K562 (cell line): ENCODE results near the gene TMTC2. TPM values are rescaled to one million over a fixed set of nuclear protein-coding genes. Genes with fewer than 3 reads are reported as not detected.
A peak's percentile ranks its signal among the peaks of the same experiment; 100 is the strongest.

Experiments used
- CBX2 ChIP-seq: fragments of 200-600 bp; sonication (generic); IDR thresholded peaks from one replicate; pipeline ENCODE4 v1.6.1; 2012; ENCODE audit warnings: mild to moderate bottlenecking, low read length, inconsistent platforms; ENCODE audit not compliant: insufficient read depth, poor library complexity, severe bottlenecking
- CHD1 ChIP-seq: fragments of 200-600 bp; sonication (generic); IDR thresholded peaks from one replicate; pipeline ENCODE4 v1.6.1; 2012; ENCODE audit warnings: mild to moderate bottlenecking, moderate library complexity, low read length, inconsistent platforms
- CHD2 ChIP-seq: IDR thresholded peaks from 2 replicates; pipeline ENCODE4 v1.6.1; 2011; ENCODE audit warnings: low read depth, low read length
- DIDO1 ChIP-seq: fragments of 450-650 bp; IDR thresholded peaks from 2 replicates; pipeline ENCODE4 v1.6.1; 2016; ENCODE audit warnings: low read depth, missing biosample characterization, missing genetic modification characterization
- DMBX1 ChIP-seq: fragments of 250-450 bp; sonication (Bioruptor Pico); IDR thresholded peaks from 2 replicates; pipeline ENCODE4 v1.8.0; 2022; ENCODE audit warnings: inconsistent platforms, mild to moderate bottlenecking, moderate library complexity, borderline replicate concordance
- ELF4 ChIP-seq: fragments of 450-650 bp; formaldehyde crosslinking; IDR thresholded peaks from 2 replicates; pipeline ENCODE4 v1.4.0; 2022; ENCODE audit warnings: missing genetic modification characterization
- FOXM1 ChIP-seq, 2 experiments: fragments of 450-650 bp in 1 of 2; sonication (generic) in 1 of 2; formaldehyde crosslinking in 1 of 2; IDR thresholded peaks; 2 replicates each; pipeline versions ENCODE4 v1.6.1 to v1.9.0; 2017 to 2022; ENCODE audit warnings: low read depth in 2 of 2, mild to moderate bottlenecking in 2 of 2, missing genetic modification reagents in 1 of 2, moderate library complexity in 1 of 2
- NCOR1 ChIP-seq: fragments of 450-650 bp; IDR thresholded peaks from 2 replicates; pipeline ENCODE4 v1.6.1; 2016; ENCODE audit warnings: mild to moderate bottlenecking, moderate library complexity
- NR1H2 ChIP-seq: sonication (generic); formaldehyde crosslinking; IDR thresholded peaks from 2 replicates; pipeline ENCODE4 v1.4.0; 2020; ENCODE audit warnings: mild to moderate bottlenecking, missing genetic modification reagents
- RAD21 ChIP-seq, 2 experiments: fragments of 250-450 bp in 1 of 2; fragments of 450-650 bp in 1 of 2; sonication (Bioruptor Pico) in 1 of 2; formaldehyde crosslinking in 1 of 2; IDR thresholded peaks in 1 of 2; conservative IDR thresholded peaks in 1 of 2; 2 replicates each; pipeline versions ENCODE4 v1.4.0 to v1.8.0; 2020 to 2022; ENCODE audit warnings: mild to moderate bottlenecking in 2 of 2, moderate library complexity in 1 of 2
- TAL1 ChIP-seq: fragments of 450-650 bp; IDR thresholded peaks from 2 replicates; pipeline ENCODE4 v1.6.1; 2016; ENCODE audit warnings: mild to moderate bottlenecking
- TCF15 ChIP-seq: fragments of 250-450 bp; sonication (Bioruptor Pico); IDR thresholded peaks from 2 replicates; pipeline ENCODE4 v1.8.0; 2022; ENCODE audit warnings: moderate library complexity, mild to moderate bottlenecking, inconsistent platforms
- TCF7 ChIP-seq: sonication (generic); IDR thresholded peaks from 2 replicates; pipeline ENCODE4 v1.6.1; 2016; ENCODE audit warnings: antibody characterized with exemption, borderline replicate concordance
- TRIM24 ChIP-seq, 2 experiments: fragments of 450-650 bp; IDR thresholded peaks; 2 replicates each; pipeline ENCODE4 v1.6.1; 2016
- XRCC4 ChIP-seq: IDR thresholded peaks from one replicate; pipeline ENCODE4 v1.6.1; 2011; ENCODE audit not compliant: insufficient read depth, insufficient read length; ENCODE audit errors: extremely low read depth
- ZBTB49 ChIP-seq: sonication (generic); formaldehyde crosslinking; IDR thresholded peaks from 2 replicates; pipeline ENCODE4 v1.8.0; 2022; ENCODE audit warnings: missing genetic modification reagents, mild to moderate bottlenecking, borderline replicate concordance
- ZNF146 ChIP-seq: IDR thresholded peaks from one replicate; pipeline ENCODE4 v1.6.1; 2018; ENCODE audit warnings: missing compliant biosample characterization; ENCODE audit not compliant: unreplicated experiment
- ZNF217 ChIP-seq: sonication (generic); formaldehyde crosslinking; IDR thresholded peaks from 2 replicates; pipeline ENCODE4 v1.8.0; 2022; ENCODE audit warnings: mild to moderate bottlenecking, missing genetic modification reagents
- ZNF57 ChIP-seq: fragments of 450-650 bp; formaldehyde crosslinking; IDR thresholded peaks from 2 replicates; pipeline ENCODE4 v1.4.0; 2020; ENCODE audit warnings: mild to moderate bottlenecking, moderate library complexity
- ZNF766 ChIP-seq: fragments of 200-800 bp; sonication (Bioruptor generic); conservative IDR thresholded peaks from 2 replicates; pipeline ENCODE4 v1.6.1; 2016; ENCODE audit warnings: missing genetic modification characterization, missing compliant biosample characterization
- polyA plus RNA-seq, 8 experiments: library from polyadenylated mRNA; depleted of rRNA in 4 of 8; stranded (reverse) in 5 of 8; unstranded in 3 of 8; fragments of >200 nt; fragmentation: Nextera tagmentation in 2 of 8; fragmentation: Illumina TruSeq in 1 of 8; extraction: Ambion mirVana in 2 of 8; extraction: Trizol in 1 of 8; gene quantifications; 2 replicates each; pipeline versions ENCODE4 v1.2.1 to v1.2.3, GENCODE V29; 2011 to 2014; ENCODE audit warnings: inconsistent platforms in 1 of 8, missing spikeins in 1 of 8
- total RNA-seq, 7 experiments: library from RNA; depleted of rRNA in 6 of 7; stranded (reverse); fragments of >200 nt in 6 of 7; fragmentation: Illumina TruSeq in 2 of 7; extraction: Trizol in 2 of 7; gene quantifications; 2 replicates each; pipeline versions ENCODE4 v1.2.1 to v1.2.3, GENCODE V29; 2011 to 2021; ENCODE audit warnings: low replicate concordance in 1 of 7
- TF ChIP-seq, protein P1 (sequence below): fragments of 450-650 bp; IDR thresholded peaks from 2 replicates; pipeline ENCODE4 v1.7.0; 2016; ENCODE audit warnings: borderline replicate concordance
- TF ChIP-seq, protein P2 (sequence below): sonication (generic); formaldehyde crosslinking; IDR thresholded peaks from 2 replicates; pipeline ENCODE4 v1.8.0; 2022; ENCODE audit warnings: mild to moderate bottlenecking, missing genetic modification reagents

The TMTC2 gene
- total and polyA plus RNA-seq, 9 of the 15 experiments (the other 6 are each of a cell fraction or from before 2014, with no cell fraction given): 0.29 to 1.1 (median 0.55) TPM

DNA sequence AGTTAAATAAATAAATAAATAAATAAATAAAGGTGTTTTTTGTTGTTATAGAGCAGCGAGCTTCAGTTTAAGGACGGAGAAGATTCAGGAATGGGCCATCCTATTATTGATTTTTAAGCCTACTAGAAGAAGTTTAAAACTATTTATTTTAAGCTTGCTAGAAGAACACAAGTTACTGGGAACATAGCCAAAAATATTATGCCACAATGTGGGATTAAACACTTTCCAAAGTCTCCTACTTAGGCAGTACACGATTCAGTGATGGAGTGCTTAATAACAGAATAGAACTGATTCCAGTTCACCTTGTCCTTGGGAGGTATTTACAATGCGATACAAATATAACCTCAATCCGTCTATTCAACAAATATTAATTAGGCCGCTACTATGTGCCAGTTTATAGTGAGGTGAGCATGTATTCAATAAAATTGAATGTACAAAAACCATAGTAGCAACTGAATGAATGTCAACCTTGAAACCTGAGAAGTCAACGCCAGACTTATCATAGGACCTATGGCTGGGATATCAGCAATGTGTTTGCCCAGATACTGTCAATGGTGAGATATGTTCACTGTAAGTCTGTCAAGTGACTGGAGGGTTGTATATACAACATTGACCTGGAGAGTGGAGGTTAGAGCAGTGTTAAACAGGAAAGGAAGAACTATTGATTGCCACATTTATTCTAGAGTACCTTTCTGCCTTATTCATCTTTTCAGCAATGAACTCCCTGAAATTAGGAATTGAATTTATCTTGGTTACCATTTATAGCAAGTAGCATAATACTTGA, 486.4 kb downstream of the TMTC2 start (continued):
- TF ChIP-seq ZBTB49: no peak
- peak in 1 of 2 experiments; percentile 18; a peak in 1 of 4 replicates for TF ChIP-seq RAD21 (CRISPR knock-in tag; conservative IDR thresholded peaks at IDR 0.05 in 1 of 2, IDR thresholded peaks at IDR 0.05 in 1 of 2)
- TF ChIP-seq, protein P1, sequence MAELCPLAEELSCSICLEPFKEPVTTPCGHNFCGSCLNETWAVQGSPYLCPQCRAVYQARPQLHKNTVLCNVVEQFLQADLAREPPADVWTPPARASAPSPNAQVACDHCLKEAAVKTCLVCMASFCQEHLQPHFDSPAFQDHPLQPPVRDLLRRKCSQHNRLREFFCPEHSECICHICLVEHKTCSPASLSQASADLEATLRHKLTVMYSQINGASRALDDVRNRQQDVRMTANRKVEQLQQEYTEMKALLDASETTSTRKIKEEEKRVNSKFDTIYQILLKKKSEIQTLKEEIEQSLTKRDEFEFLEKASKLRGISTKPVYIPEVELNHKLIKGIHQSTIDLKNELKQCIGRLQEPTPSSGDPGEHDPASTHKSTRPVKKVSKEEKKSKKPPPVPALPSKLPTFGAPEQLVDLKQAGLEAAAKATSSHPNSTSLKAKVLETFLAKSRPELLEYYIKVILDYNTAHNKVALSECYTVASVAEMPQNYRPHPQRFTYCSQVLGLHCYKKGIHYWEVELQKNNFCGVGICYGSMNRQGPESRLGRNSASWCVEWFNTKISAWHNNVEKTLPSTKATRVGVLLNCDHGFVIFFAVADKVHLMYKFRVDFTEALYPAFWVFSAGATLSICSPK: no peak
- no peak for TF ChIP-seq CHD2
- peak; percentile 89 for TF ChIP-seq ELF4 (CRISPR knock-in tag)
- no peak for TF ChIP-seq NR1H2 (CRISPR knock-in tag)
- no peak for TF ChIP-seq ZNF57 (CRISPR knock-in tag)
- peak; percentile 97 for TF ChIP-seq TAL1
- TF ChIP-seq TRIM24 (IDR thresholded peaks at IDR 0.05): peak; percentile 89 to 91
- TF ChIP-seq XRCC4: no peak
- peak; percentile 90 for TF ChIP-seq FOXM1 (IDR thresholded peaks at IDR 0.05; ENCODE audit: low read depth)
- no peak for TF ChIP-seq FOXM1 (CRISPR knock-in tag; IDR thresholded peaks at IDR 0.05; ENCODE audit: low read depth)
- TF ChIP-seq, protein P2, sequence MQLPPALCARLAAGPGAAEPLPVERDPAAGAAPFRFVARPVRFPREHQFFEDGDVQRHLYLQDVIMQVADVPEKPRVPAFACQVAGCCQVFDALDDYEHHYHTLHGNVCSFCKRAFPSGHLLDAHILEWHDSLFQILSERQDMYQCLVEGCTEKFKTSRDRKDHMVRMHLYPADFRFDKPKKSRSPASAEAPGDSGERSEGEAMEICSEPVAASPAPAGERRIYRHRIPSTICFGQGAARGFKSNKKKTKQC (CRISPR knock-in tag): no peak
- no peak for TF ChIP-seq ZNF217 (CRISPR knock-in tag)
- peak; percentile 55; the same call in 1 of the 2 replicates for TF ChIP-seq DMBX1 (CRISPR knock-in tag)
- TF ChIP-seq TCF7: no peak
- TF ChIP-seq CBX2: no peak
- peak; percentile 97 for TF ChIP-seq NCOR1
- TF ChIP-seq DIDO1 (tag): 0 out of 2 replicates have a peak, but pooled peaks have one; percentile 23
- no peak for TF ChIP-seq CHD1
- no peak for TF ChIP-seq TCF15 (CRISPR knock-in tag)
- TF ChIP-seq ZNF146 (CRISPR knock-in tag): no peak
- TF ChIP-seq ZNF766 (CRISPR knock-in tag): peak; percentile 47; the same call in 1 of the 2 replicates
